Posterior vena cava (tissue), 2 donors: ENCODE data around the gene PTPN20. TPM values are rescaled to one million over a fixed set of nuclear protein-coding genes. Genes with fewer than 3 reads are reported as not detected.

ENCODE experiments used
- DNase-seq: peaks from one replicate; pipeline ENCODE4 v3.0.0-alpha.2; 2020; ENCODE audit warnings: low spot score
- intact Hi-C, 2 donors: fragments of 100-400 bp; cut with DNase I; formaldehyde crosslinking; loops; one replicate each; pipeline versions ENCODE4 v1.14.1 to v1.14.2; 2022 to 2023
- total RNA-seq, 2 donors: library from RNA; stranded (reverse); fragmentation: NEBNext Ultra II Directional; extraction: Animal tissue kit (Norgen Biotek cat#: 25700); gene quantifications; one replicate each; pipeline ENCODE4 v1.2.1, GENCODE V29; 2021
- donor health status: DM: yes; HTN: yes; CAD: no.
- donor health status: DM: yes; HTN: yes; CAD: no.

PTPN20 gene
- total RNA-seq, 2 donors from 2014 or later = 1.1 to 1.3 TPM

DNA sequence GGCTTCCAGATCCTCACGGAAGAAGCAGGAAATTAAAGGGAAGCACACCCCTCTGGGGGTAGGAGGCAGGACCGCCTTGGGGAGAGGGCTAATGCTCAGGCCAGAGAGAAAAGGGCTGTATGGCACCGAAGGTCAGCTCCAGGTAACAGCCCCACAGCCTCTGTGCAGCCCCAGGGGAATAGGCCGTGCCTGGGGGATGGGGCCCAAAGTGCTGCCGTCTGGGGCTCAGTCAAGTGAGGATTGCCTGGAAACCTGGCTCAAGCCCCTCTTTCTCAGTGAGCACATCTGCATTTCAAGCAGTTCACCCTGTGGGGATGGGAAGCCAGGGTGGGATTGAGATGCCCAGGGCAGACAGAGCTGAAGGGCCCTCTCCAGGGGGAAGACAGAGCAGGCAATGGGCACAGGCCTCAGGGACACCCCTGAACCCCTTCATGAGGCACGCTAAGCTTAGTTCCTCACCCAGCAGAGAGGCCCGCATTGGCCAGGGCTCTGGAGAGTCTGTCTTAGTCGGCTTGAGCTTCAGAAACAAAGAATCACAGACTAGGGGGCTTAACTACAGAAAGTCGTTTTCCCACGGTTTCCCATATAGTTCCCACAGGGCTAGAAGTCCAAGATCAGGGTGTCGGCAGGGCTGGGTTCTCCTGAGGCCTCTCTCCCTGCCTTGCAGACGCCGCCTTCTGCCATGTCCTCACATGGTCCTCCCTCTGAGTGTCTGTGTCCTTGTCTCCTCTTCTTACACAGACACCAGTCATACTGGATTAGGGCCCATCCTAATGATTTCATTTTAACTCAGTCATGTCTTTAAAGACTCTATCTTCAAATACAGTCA, 118.2 kb downstream of the PTPN20 start:
- intact Hi-C loops = loop anchor here in 1 of 2 donors (5.0 kb wide), 1 partner anchor 283 kb away; no protein-coding TSS in a partner anchor

GRCh38 chr10:47030191-47030703, 119.0 kb downstream of the PTPN20 start:
- intact Hi-C loops = no loop called here

More for the DNA sequence above, 118.2 kb downstream of the PTPN20 start:
- peak; percentile 75 for DNase-seq

DNA sequence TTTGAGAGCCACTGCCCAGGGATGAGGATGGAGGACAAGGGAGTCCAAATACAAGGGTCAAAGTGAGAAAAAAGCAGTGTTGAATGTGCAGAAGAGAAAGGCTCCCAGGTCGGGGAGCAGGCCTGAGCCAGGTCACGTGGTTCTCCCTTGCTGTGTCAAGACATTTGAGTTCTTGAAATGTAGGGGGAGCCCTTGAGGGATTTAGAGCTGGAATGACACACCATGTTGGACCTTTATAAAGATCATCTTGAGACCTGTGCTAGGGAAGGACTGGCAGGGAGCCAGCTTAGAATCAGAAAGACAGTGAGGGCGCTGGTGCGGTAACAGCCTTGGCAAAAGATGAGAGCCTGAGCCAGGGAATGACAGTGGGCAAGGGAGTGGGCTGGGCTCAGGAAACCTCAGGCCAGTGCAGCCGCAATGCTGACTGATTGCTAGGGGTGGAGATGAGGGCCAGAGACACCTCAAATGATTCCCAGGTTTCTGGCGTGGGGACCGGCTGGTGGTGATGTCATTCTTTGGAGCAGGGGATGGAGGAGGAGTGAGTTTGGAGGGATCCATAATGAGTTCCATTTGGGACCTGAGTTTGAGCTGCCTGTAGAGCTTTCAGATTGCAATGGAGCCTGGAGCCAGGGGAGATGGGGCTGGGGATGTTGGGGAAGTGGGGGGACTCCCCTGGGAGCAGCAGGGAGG, 120.1 kb downstream of the PTPN20 start:
- peak; percentile 82 for DNase-seq
- intact Hi-C loops = no loop called here

More at GRCh38 chr10:47030191-47030703, 119.0 kb downstream of the PTPN20 start:
- DNase-seq = peak; percentile 85

GRCh38 chr10:47031901-47032465, 120.8 kb downstream of the PTPN20 start:
- intact Hi-C loops = loop anchor here in 1 of 2 donors (1.0 kb wide), 1 partner anchor 20 kb away; no protein-coding TSS in a partner anchor

GRCh38 chr10:47033081-47033480, 121.9 kb downstream of the PTPN20 start:
- intact Hi-C loops = no loop called here
- peak; percentile 47 for DNase-seq

More at GRCh38 chr10:47031901-47032465, 120.8 kb downstream of the PTPN20 start:
- no peak for DNase-seq

GRCh38 chr10:47033541-47034270, 122.5 kb downstream of the PTPN20 start:
- DNase-seq = peak; percentile 65

GRCh38 chr10:47034441-47035051, 123.3 kb downstream of the PTPN20 start:
- DNase-seq = peak; percentile 78
- intact Hi-C loops = no loop called here

More at GRCh38 chr10:47033541-47034270, 122.5 kb downstream of the PTPN20 start:
- intact Hi-C loops = no loop called here

DNA sequence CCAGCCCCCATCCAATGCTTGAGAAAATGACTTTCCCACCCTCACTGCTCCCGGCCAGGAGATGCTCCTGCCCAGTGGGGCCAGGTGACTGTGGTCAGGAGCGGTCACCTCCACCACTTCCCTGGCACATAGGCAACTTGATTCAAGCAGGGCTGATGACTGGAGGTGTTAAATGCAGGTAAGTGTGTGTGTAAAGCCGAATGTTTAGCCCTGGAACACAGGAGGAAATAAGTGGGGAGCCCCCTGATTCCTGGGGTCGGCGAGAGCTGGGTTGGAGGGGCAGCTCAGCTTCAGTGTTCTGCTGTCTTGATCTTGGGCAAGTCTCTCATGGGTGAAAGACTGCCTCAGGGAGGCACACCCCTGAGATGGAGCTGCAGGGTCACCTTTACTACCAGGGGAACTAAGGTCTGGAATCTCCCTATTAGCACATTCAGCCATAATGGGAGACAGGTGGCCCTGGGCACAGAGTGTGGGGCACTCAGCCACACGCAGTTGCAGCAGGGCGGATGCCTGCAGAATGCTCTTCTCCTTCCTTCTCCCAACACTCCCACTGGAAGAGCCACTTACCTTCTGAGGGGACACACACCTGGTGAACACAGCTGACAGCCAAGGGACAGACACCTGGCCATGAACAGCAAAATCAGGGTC, 124.1 kb downstream of the PTPN20 start:
- peak; percentile 49 for DNase-seq
- intact Hi-C loops = no loop called here

- DNase-seq = peak; percentile 46
- intact Hi-C loops = no loop called here
These were observed 124.7 kb downstream of the PTPN20 start for GRCh38 chr10:47035819-47036337.

- intact Hi-C loops = no loop called here
- DNase-seq = peak; percentile 34
These were observed 125.5 kb downstream of the PTPN20 start for GRCh38 chr10:47036771-47037170.

GRCh38 chr10:47037654-47038425, 126.6 kb downstream of the PTPN20 start:
- intact Hi-C loops = no loop called here
- DNase-seq = peak; percentile 52

GRCh38 chr10:47038881-47039561, 127.8 kb downstream of the PTPN20 start:
- intact Hi-C loops = no loop called here
- DNase-seq = peak; percentile 62

DNA sequence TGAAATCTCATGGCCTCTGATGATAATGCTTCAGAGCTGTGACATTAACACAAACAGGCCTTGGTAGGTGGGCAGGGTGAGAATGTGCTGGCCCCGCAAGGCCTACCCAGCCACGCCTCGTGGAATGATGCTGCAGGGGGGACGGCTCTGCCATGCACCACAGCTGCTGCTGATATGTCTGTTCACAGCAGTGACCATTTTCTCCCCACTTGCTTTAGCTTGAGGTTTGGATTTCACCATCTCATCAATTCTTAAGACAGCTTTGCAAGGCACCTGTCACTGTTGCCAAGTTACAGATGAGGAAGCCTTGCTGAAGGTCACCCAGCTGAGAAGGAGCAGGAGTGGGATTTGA, 128.3 kb downstream of the PTPN20 start:
- DNase-seq = no peak
- intact Hi-C loops = no loop called here

DNA sequence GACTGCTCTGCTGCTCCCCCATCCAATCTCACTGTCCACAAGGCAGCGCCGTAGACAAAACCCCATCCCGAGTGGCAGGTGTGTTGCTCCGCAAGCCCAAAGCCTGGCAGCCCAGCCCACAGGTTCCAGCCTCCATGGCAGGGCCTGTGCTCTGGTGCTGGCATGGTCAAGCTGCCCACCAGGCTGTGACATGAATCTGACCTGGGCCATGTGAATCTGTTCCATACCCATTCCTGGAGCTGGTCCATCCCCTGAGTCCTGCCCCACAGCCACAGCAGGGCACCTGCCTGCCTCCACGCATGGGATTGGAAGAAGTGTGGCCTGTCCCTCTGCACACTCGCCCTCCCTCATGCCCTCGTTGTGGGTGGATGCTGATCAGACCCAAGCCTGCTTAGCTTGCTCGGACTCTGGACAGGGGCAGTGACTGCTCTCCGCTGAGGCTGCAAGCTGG, 128.8 kb downstream of the PTPN20 start:
- peak; percentile 67 for DNase-seq
- intact Hi-C loops = no loop called here

DNA sequence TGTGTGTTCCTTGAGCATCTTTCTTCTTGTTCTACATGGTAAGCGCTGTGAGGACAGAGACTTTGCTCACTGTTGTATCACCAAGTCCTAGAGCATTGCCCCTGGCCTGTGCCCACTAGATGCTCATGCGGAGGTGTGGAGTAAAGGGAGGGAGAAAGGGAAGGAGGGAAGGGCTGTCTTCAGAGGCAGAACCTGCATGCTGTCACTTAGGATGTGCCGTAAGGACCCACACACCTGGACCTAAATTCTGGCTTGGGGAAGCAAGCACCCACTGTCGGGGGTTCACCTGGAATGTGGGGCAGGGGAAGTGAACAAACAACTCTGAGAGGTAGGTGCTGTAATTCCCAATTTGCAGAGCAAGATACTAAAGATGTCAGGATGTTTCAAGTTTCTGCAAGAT, 129.5 kb downstream of the PTPN20 start:
- intact Hi-C loops = no loop called here
- peak; percentile 63 for DNase-seq

GRCh38 chr10:47041396-47042198, 130.4 kb downstream of the PTPN20 start:
- intact Hi-C loops = no loop called here
- no peak for DNase-seq
